HG03175 (cell line): ENCODE results near the gene WNT9B.

Source experiments
- ATAC-seq: cut with Tn5 transposase; IDR thresholded peaks from one replicate; pipeline ENCODE4 v1.9.1; 2021; ENCODE audit warnings: mild to moderate bottlenecking, moderate library complexity; ENCODE audit not compliant: unreplicated experiment

The WNT9B gene, protein sequence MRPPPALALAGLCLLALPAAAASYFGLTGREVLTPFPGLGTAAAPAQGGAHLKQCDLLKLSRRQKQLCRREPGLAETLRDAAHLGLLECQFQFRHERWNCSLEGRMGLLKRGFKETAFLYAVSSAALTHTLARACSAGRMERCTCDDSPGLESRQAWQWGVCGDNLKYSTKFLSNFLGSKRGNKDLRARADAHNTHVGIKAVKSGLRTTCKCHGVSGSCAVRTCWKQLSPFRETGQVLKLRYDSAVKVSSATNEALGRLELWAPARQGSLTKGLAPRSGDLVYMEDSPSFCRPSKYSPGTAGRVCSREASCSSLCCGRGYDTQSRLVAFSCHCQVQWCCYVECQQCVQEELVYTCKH

DNA sequence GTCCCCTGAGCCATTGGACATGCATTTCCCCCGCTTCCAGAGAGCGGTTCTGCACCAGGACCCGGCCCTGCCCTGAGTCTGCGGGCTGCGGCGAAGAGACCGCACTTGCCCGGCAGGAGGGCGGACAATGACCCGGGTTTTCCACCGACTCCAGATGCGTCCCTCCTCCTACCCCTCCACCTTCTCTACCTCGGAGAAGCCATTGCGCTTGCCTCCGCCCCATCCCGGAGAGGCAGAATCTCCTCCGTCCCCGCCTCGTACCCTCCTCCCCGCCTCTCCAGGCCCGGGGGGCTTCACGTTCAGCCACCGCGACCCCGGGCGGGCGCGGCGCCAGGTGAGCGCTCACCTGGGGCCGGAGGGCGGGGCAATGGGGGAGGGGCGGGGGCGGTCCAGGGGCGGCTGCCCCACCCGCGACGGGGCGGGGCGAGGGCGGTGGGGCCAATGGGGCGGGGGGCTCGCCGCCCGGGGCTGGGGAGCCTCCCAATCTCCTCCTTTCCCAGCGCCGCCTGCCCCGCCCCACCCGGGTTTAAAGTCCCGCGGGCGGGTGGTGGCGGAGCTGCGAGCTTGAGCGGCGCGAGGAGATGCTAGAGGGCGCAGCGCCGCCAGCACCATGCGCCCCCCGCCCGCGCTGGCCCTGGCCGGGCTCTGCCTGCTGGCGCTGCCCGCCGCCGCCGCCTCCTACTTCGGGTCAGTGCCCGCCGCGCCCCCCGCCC is at the start of gene WNT9B:
WNT9B (plus strand) TSS at position 555 of the 713 bp plus-strand sequence; CDS start at position 611, 56 bp downstream.
- no peak for ATAC-seq

DNA sequence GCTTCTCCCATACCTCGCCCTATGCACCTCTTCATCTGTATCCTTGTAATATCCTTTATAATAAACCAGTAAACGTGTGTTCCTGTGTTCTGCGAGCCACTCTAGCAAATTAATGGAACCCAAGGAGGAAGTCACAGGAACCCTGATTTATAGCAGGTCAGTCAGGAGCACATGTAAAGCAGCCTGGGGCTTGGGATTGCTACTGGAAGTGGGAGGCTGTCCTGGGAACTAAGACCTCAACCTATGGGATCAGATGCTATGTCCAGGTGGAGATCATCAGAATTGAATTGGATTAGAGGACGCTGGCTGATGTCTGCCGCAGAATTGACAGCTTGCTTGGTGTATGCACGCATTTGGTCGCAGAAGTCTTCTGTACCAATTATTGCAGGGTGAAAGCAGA is 48.6 kb upstream of the WNT9B start:
- ATAC-seq = no peak

DNA sequence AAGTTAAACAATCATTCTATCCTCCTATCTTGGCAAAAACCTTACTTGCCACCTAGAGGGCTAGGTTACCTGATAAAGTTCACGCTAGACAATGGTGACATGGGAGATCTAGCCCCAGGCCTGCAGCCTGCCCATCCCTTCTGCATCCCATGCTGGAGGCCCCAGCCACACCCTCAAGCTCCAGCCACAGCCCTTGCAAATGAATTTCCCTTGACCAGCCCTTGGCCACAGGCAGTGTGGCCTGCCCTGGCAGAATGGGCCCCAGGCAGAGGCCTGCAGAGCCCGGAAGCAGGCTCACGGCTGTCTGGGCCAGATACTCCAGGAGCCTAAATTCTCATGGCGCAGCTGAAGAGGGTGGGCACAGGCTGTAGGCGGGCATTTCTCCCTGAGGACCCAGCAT is 47.8 kb upstream of the WNT9B start:
- no peak for ATAC-seq

DNA sequence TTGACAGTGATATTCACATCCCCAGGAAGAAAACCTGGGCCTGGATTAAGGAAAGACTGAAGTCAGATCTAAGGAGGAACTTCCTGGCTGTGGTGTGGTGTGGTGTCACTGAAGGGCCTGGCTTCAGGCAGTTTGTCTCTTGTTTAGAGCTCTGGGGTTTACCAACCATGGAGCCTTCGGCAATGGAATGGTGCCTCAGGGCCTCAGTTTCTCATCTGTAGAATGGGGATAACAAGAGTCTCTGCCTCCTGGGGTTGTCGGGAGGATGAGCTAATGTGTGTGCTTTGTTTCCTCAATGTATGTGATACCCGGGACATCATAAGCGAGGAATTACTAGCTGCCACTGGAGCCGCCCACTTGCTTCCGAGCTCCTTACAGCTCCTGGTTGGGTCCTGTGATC is 45.6 kb upstream of the WNT9B start:
- ATAC-seq = no peak

DNA sequence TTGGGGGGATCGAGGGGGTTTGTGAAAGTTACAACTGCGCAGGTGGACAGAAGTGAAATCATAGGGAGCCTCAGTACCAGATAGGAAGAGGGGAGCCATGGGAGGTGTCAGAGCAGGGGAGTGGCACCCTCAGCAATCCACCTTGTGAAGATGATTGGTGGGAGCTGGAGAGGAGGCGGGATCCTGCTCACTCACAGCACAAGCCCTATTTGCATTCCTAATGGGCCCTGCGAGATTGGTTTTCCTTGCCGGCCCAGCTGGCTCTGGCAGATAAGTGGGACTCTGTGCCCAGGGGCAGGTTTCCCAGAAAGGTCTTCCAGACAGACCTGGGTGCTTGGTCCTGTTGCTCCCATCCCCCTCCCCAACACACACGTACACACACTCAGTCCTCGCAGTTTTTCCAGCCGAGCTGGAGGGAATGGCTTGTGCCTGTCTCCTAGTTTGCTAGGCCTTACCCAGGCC is 42.2 kb upstream of the WNT9B start:
- no peak for ATAC-seq

DNA sequence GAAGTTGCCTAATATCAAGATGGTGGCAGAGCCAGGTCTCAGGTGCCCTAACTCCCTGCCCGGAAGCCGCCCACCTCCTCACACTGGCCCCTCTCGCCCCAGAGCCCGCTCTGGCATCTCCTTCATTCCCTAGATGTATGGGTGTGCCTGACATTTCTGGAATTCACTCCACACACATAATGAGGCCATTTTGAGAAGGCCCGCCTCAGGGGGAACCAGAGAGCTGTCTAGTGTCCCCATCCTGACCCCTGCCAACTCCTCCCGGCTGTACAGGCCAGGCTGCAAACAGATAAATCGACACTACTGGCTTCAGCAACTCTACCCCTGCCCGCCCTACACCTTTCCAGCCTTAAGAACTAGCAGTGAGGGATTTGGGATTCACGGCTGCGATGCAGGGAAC is 40.5 kb upstream of the WNT9B start:
- ATAC-seq = no peak

DNA sequence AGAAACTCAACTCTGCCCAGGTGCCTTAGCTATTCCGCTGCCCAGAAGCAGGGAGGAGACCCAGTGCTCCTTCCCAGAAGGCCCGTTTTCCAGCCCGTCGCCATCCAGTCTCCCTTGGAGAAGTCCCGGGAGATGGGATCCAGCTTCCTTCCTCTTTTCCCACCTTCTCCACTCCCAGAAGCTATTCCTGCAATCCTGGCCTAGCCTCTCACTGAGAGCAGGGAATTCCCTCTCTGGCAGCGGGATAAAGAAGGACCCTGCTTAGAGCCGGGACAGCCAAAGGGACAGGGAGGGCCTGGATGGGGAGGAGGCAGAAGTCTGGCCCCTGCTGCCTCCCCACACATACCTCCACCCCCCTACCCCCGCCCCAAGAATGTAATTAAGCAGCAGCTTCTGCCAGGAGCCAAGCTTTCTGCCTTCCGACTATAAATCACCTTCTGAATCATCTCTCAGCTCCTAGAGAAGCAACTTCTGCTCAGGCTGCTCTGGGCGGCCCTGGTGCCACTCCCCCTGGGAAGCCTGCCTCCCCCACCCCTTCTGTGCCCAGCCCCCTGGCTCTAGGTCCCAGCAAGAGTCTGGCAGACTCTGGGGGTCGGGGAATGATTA is 39.3 kb upstream of the WNT9B start:
- no peak for ATAC-seq

DNA sequence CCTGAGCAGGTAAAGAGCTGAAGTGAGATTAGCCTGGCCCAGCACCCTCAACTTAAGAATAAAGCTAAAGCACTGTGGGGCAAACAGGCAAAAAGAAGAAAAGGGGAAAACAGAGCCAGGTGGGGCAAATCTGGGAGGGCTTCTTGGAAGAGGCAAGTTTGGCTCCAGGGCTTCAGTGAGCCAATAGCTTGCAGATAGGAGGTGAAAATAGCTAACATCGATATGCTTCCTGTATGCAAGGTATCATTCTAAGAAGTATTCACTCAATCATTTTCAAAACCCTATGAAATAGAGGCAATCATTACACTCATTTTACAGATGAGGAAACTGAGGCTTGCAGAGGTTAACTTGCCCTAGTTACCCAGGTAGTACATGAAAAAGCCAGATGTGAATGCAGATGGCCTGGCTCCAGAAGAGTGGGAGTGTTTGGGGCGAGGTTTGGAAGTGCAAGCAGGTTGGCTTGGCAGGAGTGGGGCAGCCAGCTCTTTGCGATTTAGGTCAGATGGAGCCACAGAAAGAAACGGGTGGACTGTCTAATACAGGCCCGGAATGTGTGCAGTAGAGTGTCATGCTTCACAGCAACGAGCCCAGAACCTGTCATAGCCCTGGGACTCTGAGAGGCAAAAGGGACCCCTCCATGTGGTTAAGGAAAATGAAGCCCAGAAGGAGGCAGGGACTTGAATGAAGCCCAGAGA is 38.6 kb upstream of the WNT9B start:
- no peak for ATAC-seq

DNA sequence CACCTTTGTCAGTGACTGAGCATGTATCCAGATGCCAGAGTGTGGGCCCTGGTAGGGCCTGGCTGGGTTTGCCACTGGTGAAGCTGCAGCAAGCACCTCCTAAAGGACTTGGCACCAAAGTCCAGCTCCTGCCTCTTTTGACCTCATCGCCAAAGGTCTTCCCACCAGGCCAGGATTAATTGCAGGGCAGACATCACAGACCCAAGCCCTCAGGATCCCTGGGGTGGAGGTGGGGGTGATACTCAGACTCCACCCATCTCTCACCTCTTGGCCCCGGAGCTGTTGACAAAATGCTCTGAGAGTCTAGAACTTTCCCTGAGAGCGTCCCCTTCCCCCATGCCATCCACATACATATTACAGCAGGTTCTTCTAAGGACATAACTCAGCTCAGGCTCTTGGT is 37.5 kb upstream of the WNT9B start:
- ATAC-seq = no peak

DNA sequence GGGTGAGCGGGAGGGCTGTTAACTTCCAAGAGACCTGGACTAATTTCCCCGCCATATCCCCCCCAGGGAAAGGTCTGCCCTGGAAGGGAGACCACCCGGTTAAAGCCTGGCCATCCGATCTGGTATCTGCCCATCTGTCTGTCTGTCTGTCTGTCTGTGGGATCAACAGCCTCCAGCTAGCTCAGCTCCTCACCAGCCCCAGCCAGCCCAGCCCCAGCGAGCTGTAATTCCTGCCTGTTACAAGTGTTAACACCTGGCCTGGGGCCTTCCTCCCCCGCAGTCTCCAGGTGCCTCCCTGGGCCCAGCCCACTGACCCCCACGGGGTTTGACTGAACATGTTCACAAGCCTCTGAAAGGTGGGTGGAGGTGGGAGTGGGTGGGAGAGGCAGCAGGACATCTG is 36.9 kb upstream of the WNT9B start:
- ATAC-seq = no peak

DNA sequence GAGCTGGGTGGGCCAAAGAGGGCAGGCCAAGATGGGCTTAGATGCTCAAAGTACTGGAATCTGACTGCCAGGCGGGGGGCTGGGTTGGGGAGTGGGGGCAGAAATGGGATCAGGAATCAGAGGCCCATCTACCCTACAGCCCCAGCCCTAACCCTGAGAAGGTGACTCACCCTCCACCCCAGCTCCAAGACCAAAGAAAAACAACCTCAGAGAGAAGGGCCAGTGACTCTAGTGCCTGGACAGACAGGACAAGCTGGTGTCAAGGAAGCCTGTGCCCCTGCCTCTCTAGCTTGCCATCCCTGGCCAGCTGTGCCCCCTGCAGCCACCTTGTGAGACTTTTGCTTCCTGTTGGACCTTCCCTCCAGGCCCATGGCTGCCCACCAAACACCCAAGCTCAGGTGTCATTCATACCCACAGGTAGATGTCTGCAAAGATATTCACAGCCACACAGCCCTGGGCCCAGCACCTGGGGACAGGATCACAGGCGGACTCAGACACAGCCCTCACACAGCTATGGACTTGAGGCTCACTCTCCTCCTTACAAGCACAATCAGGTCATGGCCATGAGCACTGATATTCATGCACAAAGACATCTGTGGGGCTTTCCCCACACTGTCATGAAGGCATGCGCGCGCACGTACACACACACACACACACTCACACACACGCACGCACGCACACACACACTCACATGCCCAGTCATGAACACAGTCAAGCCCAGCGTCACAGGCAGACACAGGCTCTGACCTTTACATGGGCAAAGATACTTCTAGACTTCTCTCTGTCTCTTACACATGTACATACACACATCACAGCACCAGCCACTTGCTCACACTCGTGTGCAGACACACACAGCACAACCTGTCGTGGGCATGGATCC is 35.7 kb upstream of the WNT9B start:
- ATAC-seq = no peak

DNA sequence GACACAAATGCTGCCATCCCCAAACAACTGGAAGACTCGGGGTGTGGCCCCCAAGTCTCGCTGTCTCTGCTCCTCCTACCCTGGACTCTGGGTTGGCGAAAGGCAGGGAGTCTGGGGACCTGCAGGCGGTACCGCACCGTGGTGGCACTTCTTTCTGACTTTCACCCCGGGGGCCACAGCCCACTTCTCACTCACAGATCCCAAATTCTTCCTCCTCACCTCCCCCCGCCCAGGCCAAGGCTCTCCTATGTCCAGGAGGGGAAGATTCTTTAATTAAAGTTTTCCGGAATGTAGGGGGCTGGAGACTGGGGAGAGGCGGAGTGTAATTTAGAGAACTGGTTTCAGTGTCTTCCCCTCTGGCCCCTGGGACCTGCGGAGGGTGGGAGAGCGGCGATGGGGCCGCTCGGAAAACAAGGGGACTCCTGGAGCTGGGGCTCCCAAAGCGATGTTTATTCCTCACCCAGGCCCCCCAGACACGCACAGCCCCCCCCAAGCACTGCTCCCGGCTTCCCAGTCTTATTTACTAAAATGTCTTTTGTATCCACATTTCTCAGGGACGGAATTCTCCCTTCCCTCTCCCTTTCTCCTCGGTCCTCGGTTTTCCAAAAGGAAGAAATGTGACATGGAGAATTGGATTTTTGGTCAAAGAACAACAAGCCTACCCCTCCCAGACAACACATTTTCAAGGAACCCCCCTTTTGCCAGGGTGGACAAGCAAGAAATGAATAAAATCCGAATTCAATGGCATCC is 34.1 kb upstream of the WNT9B start:
- no peak for ATAC-seq

DNA sequence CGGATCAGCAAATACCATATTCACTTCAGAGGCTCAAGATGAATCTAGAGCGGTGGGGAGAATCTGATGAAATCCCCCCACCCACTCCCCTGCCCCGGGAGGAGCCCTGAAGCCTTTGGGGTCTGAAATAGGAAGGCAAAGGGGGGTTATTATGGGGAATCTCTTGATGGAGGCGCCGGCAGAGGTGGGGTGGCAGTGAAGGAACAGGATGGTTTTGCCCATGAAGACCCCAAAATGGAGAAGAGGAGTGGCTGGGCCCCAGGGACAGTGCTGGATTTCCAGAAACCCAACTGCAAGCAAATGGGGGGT is 33.5 kb upstream of the WNT9B start:
- ATAC-seq = no peak

DNA sequence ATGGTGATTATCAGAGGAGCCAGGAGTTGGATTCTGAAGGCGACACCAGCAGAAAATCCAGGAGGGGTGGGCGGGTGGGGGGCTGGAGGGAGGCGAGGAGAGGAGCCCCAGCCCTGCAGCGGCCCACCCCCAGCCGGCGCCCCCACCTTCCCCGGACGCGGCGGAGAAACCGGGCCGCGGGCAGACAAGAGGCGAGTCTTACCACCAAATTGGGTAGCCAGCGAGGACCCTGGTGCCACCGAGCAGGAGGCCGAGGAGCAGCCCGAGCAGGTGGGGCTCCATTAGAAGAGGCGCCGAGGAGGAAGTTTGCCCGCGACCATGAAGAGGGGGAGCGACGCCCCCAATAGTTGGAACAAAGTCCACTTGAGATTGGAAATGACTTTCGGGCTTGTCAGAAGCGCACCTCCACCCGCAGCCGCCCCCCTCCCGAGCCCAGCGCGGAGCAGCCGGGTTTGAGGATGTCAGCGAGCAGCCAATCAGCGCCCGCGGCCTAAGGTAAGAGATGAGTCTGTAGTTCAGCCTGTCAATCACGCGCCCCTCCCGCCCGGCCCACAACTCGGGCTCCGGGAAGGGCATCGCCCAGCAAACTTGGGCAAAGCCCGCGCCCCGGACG is 33.0 kb upstream of the WNT9B start, which contains the start of gene WNT3:
WNT3 (minus strand) TSS at position 377 of the 613 bp plus-strand sequence; CDS start at position 282, 95 bp downstream.
- ATAC-seq = no peak

DNA sequence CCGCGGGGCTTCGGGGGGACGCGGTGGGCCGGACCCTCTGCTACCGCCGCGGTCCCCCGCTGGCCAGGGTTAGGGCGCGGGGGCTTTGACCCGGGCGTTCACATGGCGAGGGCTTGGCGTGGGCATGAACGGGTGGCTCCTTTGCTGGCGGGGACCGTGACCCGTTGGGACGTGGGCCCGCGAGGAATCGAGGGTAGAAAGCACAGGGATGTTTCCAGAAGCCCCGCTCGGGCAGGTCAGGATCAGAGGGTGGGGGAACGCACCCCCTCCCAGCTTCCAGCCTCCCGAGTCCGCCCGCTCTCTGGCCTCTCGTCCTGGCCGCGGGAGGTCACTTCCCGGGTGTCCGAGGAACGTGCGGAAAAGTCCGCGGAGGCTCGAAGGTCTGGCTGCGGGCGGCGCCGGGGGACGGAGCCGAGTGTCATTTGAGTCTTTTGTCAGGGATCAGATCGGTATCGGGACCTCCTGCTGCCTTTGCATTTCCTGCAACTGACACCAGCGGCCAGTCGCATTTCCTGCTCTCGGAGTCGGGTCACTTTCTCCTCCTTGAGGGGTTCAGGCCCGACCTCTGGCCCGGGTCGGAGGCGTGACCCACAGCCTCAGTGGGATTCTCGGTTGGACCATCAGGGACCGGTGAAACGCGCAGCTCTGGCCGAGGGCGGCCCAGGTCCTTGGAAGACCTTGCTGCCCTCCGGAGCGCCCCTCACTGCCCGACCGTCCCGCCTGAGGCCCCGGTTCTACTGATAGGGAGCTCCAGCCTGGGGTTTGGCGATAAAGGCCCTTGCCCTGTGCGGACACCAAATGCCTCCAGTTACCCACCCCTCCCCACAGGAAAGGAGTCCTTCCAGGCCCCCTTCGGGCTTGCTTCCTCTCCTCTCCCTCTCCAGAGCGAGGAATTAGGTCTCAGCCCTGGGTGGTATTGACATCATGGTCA is 32.2 kb upstream of the WNT9B start:
- no peak for ATAC-seq

DNA sequence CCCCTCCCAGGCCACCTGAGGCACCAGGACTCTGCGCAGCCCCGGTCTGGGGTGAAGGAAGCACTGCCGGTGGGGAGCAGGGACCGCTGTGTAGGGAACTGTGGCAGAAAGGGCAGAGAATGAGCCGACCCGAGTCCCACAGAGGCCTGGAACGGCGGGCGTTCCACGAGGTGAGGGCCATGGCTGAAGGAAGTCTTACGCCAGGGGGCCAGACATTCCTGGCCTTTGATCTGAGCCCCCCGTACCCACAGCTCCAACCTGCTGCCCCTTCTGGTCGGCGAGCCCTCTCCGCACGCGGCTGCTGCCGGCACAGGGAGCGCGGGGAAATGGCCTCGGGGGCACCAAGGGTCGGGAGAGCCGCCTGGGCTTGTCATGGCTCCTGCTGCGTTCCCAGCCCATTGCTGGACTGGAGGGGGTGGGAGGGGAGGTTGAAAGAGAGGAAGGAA is 31.5 kb upstream of the WNT9B start:
- no peak for ATAC-seq

DNA sequence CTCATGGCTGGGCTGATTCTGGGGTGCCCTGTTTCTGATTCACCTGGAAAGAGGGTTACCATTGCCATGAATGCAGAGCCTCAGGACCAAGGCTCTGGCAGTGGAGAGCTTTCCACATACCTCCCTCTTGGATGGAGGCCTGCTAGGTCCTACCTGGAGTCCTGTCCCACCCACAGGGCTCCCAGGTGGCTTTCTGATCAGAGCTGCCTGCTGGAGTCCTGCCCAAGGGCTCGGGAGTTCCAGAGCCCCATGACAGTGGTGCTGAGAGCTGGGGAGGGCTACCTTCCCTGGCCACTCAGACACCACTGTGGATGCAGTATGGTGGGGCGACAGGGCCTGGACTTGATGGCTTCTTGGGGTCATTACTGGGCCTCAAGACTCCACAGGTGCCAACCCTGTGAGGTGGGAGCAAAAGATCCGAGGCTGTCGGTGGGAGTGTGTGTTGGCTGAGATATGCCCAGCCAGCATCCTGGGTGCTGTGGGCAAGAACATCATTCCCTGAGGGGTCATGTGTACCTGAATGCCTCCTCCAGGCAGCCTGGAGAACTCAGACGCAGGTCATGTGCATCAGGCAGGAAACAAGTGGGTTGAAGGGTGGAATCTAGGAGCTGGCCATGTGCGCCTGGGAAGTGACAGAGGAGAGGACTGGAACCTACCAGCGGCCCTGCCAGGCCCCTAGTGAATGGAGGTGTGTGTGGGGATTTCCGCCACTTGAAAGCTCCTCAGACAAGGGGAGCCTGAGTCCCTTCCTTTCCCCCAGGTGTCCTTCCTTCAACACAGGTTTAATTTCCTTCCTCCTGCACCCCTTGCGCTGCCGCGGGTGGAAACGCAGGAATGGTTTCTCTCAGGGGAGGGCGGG is 30.6 kb upstream of the WNT9B start:
- no peak for ATAC-seq
